Skeletal muscle tissue (tissue), 5 donors: Measurements from ENCODE around the gene FTO. TPM values are rescaled to one million over a fixed set of nuclear protein-coding genes. Genes with fewer than 3 reads are reported as not detected.
A peak's percentile ranks its signal among the peaks of the same experiment; 100 is the strongest.

Source experiments
- H3K27ac ChIP-seq: one replicate; pipeline ENCODE4 v1.7.0; 2013; ENCODE audit warnings: mild to moderate bottlenecking, low read depth, low read length, inconsistent platforms
- H3K27me3 ChIP-seq, 3 donors: one replicate each; pipeline ENCODE4 v1.7.0; 2013; ENCODE audit warnings: low read length in 3 of 3; ENCODE audit not compliant: control insufficient read depth in 3 of 3, insufficient read depth in 3 of 3
- H3K36me3 ChIP-seq, 3 donors: one replicate each; pipeline ENCODE4 v1.7.0; 2013; ENCODE audit warnings: low read length in 3 of 3; ENCODE audit not compliant: control insufficient read depth in 3 of 3, insufficient read depth in 3 of 3
- H3K4me1 ChIP-seq, 3 donors: one replicate each; pipeline ENCODE4 v1.7.0; 2013; ENCODE audit warnings: low read length in 3 of 3, mild to moderate bottlenecking in 3 of 3; ENCODE audit not compliant: control insufficient read depth in 3 of 3, insufficient read depth in 3 of 3
- H3K4me3 ChIP-seq, 3 donors: one replicate each; pipeline ENCODE4 v1.7.0; 2013; ENCODE audit warnings: low read length in 3 of 3
- H3K9ac ChIP-seq, 3 donors: one replicate each; pipeline ENCODE4 v1.7.0; 2013; ENCODE audit warnings: low read length in 3 of 3, mild to moderate bottlenecking in 3 of 3, moderate library complexity in 2 of 3, low read depth in 1 of 3
- H3K9me3 ChIP-seq, 3 donors: one replicate each; pipeline ENCODE4 v1.7.0; 2013; ENCODE audit warnings: low read length in 3 of 3; ENCODE audit not compliant: control insufficient read depth in 3 of 3
- small RNA-seq: library from RNA; depleted of rRNA; stranded (forward); fragments of <200 nt; gene quantifications from one replicate; pipeline ENCODE3, GENCODE V24; 2014
- total RNA-seq: library from RNA; depleted of rRNA; stranded (reverse); fragments of >200 nt; gene quantifications from one replicate; pipeline ENCODE4 v1.2.3, GENCODE V29; 2014
- donor health status: Osteomylitis.

FTO gene
- total RNA-seq, 1 donor from 2014 or later: 37.1 TPM

- Histone ChIP-seq H3K4me3 (peak overlapping the region; percentile 48 to 70 (median 58)), H3K9ac (peak overlapping the region in 2 of 3 donors; percentile 47 to 79), H3K27ac (peak overlapping the region; percentile 75), H3K36me3 (no peaks in the 10 kb centered on the region), H3K27me3 (peaks cover 0 to 8% (median 0%) of the 10 kb centered on the region in 3 donors), H3K4me1 (peaks cover 7 to 15% (median 14%) of the 10 kb centered on the region in 3 donors), H3K9me3 (peaks cover 2 to 3% (median 2%) of the 10 kb centered on the region in 3 donors)
Measured at GRCh38 chr16:54193665-54194333, 489.8 kb downstream of the FTO start.

- Histone ChIP-seq H3K36me3 (no peaks in the 10 kb centered on the region), H3K9ac (peak overlapping the region in 2 of 3 donors; percentile 47 to 79), H3K4me3 (peak overlapping the region; percentile 48 to 70 (median 58)), H3K9me3 (peaks cover 2 to 3% (median 2%) of the 10 kb centered on the region in 3 donors), H3K27me3 (peaks cover 0 to 8% (median 0%) of the 10 kb centered on the region in 3 donors), H3K27ac (peak overlapping the region; percentile 75), H3K4me1 (peaks cover 7 to 15% (median 14%) of the 10 kb centered on the region in 3 donors)
Measured at GRCh38 chr16:54194334-54194743, 490.4 kb downstream of the FTO start.

GRCh38 chr16:54197758-54198157, 493.8 kb downstream of the FTO start:
- H3K4me3 ChIP-seq: no peak overlapping the region
- H3K27ac ChIP-seq: no peak overlapping the region
- H3K9me3 ChIP-seq: no peaks in the 10 kb centered on the region
- H3K9ac ChIP-seq: no peak overlapping the region
- peaks cover 0 to 8% (median 0%) of the 10 kb centered on the region in 3 donors for H3K27me3 ChIP-seq
- no peaks in the 10 kb centered on the region for H3K36me3 ChIP-seq
- peaks cover 7 to 15% (median 14%) of the 10 kb centered on the region in 3 donors for H3K4me1 ChIP-seq

GRCh38 chr16:54199487-54200160, 495.7 kb downstream of the FTO start:
- Histone ChIP-seq H3K27me3 (no peaks in the 10 kb centered on the region), H3K36me3 (no peaks in the 10 kb centered on the region), H3K9ac (no peak overlapping the region), H3K4me3 (no peak overlapping the region), H3K27ac (no peak overlapping the region), H3K4me1 (peaks cover 0 to 3% (median 2%) of the 10 kb centered on the region in 3 donors), H3K9me3 (no peaks in the 10 kb centered on the region)

GRCh38 chr16:54200161-54200534, 496.2 kb downstream of the FTO start:
- Histone ChIP-seq H3K4me1 (no peaks in the 10 kb centered on the region), H3K4me3 (no peak overlapping the region), H3K36me3 (no peaks in the 10 kb centered on the region), H3K9ac (no peak overlapping the region), H3K27me3 (no peaks in the 10 kb centered on the region), H3K27ac (no peak overlapping the region), H3K9me3 (no peaks in the 10 kb centered on the region)

GRCh38 chr16:54200720-54201119, 496.8 kb downstream of the FTO start:
- no peaks in the 10 kb centered on the region for H3K4me1 ChIP-seq
- H3K9me3 ChIP-seq: no peaks in the 10 kb centered on the region
- no peaks in the 10 kb centered on the region for H3K36me3 ChIP-seq
- H3K4me3 ChIP-seq: no peak overlapping the region
- H3K27ac ChIP-seq: no peak overlapping the region
- H3K27me3 ChIP-seq: peaks cover 0 to 3% (median 0%) of the 10 kb centered on the region in 3 donors
- H3K9ac ChIP-seq: no peak overlapping the region

- Histone ChIP-seq H3K9me3 (no peaks in the 10 kb centered on the region), H3K9ac (no peak overlapping the region), H3K4me1 (no peaks in the 10 kb centered on the region), H3K36me3 (no peaks in the 10 kb centered on the region), H3K27me3 (peaks cover 0 to 3% (median 1%) of the 10 kb centered on the region in 3 donors), H3K27ac (no peak overlapping the region), H3K4me3 (no peak overlapping the region)
Measured at GRCh38 chr16:54201200-54201599, 497.2 kb downstream of the FTO start.

Small RNAs within 50 kb of the gene (small RNA-seq; reads per million reads assigned to genes)
- gene AC007347.2: not detected

Other genes starting within 250 kb of the FTO start
- 38.6 TPM for gene AKTIP, start 200.9 kb upstream of the FTO start, total RNA-seq
- gene RPGRIP1L, start 297 bp upstream of the FTO start, total RNA-seq: 13.6 TPM